Inflammatory macrophage treated with lipopolysaccharide for 4 hours (primary cell): ENCODE data around the gene PPP1R9A.

Source experiments
- DNase-seq: peaks from one replicate; pipeline ENCODE4 v3.0.0-alpha.2; 2020

PPP1R9A gene

GRCh38 chr7:94912085-94912484 is 4.7 kb downstream of the PPP1R9A start:
- DNase-seq = no peak

GRCh38 chr7:94913391-94913790 is 6.0 kb downstream of the PPP1R9A start:
- DNase-seq = no peak

- no peak for DNase-seq
These were observed 14.5 kb downstream of the PPP1R9A start for GRCh38 chr7:94921911-94922310.

- no peak for DNase-seq
These were observed 15.1 kb downstream of the PPP1R9A start for GRCh38 chr7:94922457-94922856.

- no peak for DNase-seq
These were observed 16.0 kb downstream of the PPP1R9A start for GRCh38 chr7:94923412-94923811.

GRCh38 chr7:94928168-94928707 is 20.8 kb downstream of the PPP1R9A start:
- DNase-seq = no peak

- DNase-seq = no peak
These were observed 26.0 kb downstream of the PPP1R9A start for GRCh38 chr7:94933256-94933990.

- no peak for DNase-seq
These were observed 32.0 kb downstream of the PPP1R9A start for GRCh38 chr7:94939395-94939794.

- DNase-seq = no peak
These were observed 32.8 kb downstream of the PPP1R9A start for GRCh38 chr7:94940241-94940640.

GRCh38 chr7:94941844-94942632 is 34.6 kb downstream of the PPP1R9A start:
- no peak for DNase-seq

- no peak for DNase-seq
These were observed 35.7 kb downstream of the PPP1R9A start for GRCh38 chr7:94943134-94943533.

- no peak for DNase-seq
These were observed 42.1 kb downstream of the PPP1R9A start for GRCh38 chr7:94949532-94949931.

GRCh38 chr7:94955807-94956206 is 48.4 kb downstream of the PPP1R9A start:
- DNase-seq = no peak

GRCh38 chr7:94957061-94957460 is 49.7 kb downstream of the PPP1R9A start:
- no peak for DNase-seq

- no peak for DNase-seq
These were observed 55.3 kb downstream of the PPP1R9A start for GRCh38 chr7:94962661-94963060.

- DNase-seq = no peak
These were observed 62.2 kb downstream of the PPP1R9A start for GRCh38 chr7:94969434-94970084.

- no peak for DNase-seq
These were observed 62.7 kb downstream of the PPP1R9A start for GRCh38 chr7:94970085-94970576.

GRCh38 chr7:94971051-94971867 is 63.9 kb downstream of the PPP1R9A start:
- DNase-seq = no peak

GRCh38 chr7:94972296-94972695 is 64.9 kb downstream of the PPP1R9A start:
- no peak for DNase-seq

- DNase-seq = no peak
These were observed 66.5 kb downstream of the PPP1R9A start for GRCh38 chr7:94973844-94974243.

- DNase-seq = no peak
These were observed 67.0 kb downstream of the PPP1R9A start for GRCh38 chr7:94974423-94974822.

GRCh38 chr7:94975336-94975735 is 67.9 kb downstream of the PPP1R9A start:
- DNase-seq = no peak
